ENCODE data around the gene GATAD2A.

The GATAD2A gene

GRCh38 chr19:19513682-19514081 is 108.2 kb downstream of the GATAD2A start:
- no peaks in the 10 kb centered on the region for H4K20me1 ChIP-seq (ENCODE audit: insufficient read depth, low read length)
- H2AFZ ChIP-seq (ENCODE audit: low read depth, low read length) = no peak overlapping the region
- H3K79me2 ChIP-seq (ENCODE audit: low read length) = peaks cover 25% of the 10 kb centered on the region
- no peak for TF ChIP-seq EZH2phosphoT487 (IDR thresholded peaks at IDR 0.05; ENCODE audit: low read depth)
- TF ChIP-seq, protein P1, sequence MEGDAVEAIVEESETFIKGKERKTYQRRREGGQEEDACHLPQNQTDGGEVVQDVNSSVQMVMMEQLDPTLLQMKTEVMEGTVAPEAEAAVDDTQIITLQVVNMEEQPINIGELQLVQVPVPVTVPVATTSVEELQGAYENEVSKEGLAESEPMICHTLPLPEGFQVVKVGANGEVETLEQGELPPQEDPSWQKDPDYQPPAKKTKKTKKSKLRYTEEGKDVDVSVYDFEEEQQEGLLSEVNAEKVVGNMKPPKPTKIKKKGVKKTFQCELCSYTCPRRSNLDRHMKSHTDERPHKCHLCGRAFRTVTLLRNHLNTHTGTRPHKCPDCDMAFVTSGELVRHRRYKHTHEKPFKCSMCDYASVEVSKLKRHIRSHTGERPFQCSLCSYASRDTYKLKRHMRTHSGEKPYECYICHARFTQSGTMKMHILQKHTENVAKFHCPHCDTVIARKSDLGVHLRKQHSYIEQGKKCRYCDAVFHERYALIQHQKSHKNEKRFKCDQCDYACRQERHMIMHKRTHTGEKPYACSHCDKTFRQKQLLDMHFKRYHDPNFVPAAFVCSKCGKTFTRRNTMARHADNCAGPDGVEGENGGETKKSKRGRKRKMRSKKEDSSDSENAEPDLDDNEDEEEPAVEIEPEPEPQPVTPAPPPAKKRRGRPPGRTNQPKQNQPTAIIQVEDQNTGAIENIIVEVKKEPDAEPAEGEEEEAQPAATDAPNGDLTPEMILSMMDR (IDR thresholded peaks at IDR 0.05; ENCODE audit: low read depth, low read length) = no peak
- no peak overlapping the region for H3K27ac ChIP-seq (ENCODE audit: low read length)
- no peak overlapping the region for H3K4me2 ChIP-seq (ENCODE audit: low read length)
- H3K36me3 ChIP-seq (replicated peaks; ENCODE audit: low read depth, low read length) = peaks cover 11% of the 10 kb centered on the region
- H3K27me3 ChIP-seq (ENCODE audit: low read depth, low read length) = no peaks in the 10 kb centered on the region
- H3K4me1 ChIP-seq (ENCODE audit: low read length) = peaks cover 13% of the 10 kb centered on the region
- H3K9me3 ChIP-seq (ENCODE audit: insufficient read depth, low read length) = no peaks in the 10 kb centered on the region
- no peak overlapping the region for H3K4me3 ChIP-seq (ENCODE audit: low read length)
- no peak overlapping the region for H3K9ac ChIP-seq (ENCODE audit: low read length)

DNA sequence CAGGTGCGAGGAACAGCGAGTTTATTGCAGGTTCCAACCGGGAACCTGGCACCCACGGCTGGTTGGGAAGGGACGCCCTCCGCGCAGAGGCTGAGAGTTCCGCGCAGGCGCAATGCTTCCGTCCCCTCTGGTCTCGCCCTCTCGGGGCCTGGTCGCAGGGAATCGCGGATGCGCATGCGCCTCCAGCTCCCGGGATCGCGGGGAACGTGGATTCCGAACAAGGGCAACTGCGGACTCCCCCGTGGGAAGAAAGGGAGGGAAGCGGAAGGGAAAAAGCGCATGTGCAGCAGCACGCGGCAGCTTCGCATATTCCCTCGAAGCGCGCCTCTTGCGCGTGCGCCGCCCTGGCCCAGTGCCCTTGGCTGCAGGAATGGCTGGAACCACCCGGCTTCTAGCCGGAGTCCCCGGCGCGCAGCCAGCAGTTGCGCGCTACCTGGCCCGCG is 108.8 kb downstream of the GATAD2A start:
- no peak for TF ChIP-seq EZH2phosphoT487 (IDR thresholded peaks at IDR 0.05; ENCODE audit: low read depth)
- TF ChIP-seq, protein P1 (IDR thresholded peaks at IDR 0.05; ENCODE audit: low read depth, low read length) = no peak
- Histone ChIP-seq H3K9ac (ENCODE audit: low read length) (no peak overlapping the region), H3K27me3 (ENCODE audit: low read depth, low read length) (no peaks in the 10 kb centered on the region)

GRCh38 chr19:19514881-19515641 is 109.6 kb downstream of the GATAD2A start, which contains the start of gene TSSK6:
TSS of gene TSSK6 (minus strand) at chr19:19515548. CDS start at chr19:19515427, 121 bp downstream.
- H3K79me2 ChIP-seq (ENCODE audit: low read length) = peaks cover 34% of the 10 kb centered on the region

More for the DNA sequence above, 108.8 kb downstream of the GATAD2A start:
- Histone ChIP-seq H3K27ac (ENCODE audit: low read length) (no peak overlapping the region), H3K79me2 (ENCODE audit: low read length) (peaks cover 28% of the 10 kb centered on the region), H3K36me3 (replicated peaks; ENCODE audit: low read depth, low read length) (peaks cover 11% of the 10 kb centered on the region), H3K9me3 (ENCODE audit: insufficient read depth, low read length) (no peaks in the 10 kb centered on the region), H3K4me2 (ENCODE audit: low read length) (no peak overlapping the region), H3K4me3 (ENCODE audit: low read length) (no peak overlapping the region), H4K20me1 (ENCODE audit: insufficient read depth, low read length) (no peaks in the 10 kb centered on the region), H2AFZ (ENCODE audit: low read depth, low read length) (no peak overlapping the region), H3K4me1 (ENCODE audit: low read length) (peaks cover 13% of the 10 kb centered on the region)

DNA sequence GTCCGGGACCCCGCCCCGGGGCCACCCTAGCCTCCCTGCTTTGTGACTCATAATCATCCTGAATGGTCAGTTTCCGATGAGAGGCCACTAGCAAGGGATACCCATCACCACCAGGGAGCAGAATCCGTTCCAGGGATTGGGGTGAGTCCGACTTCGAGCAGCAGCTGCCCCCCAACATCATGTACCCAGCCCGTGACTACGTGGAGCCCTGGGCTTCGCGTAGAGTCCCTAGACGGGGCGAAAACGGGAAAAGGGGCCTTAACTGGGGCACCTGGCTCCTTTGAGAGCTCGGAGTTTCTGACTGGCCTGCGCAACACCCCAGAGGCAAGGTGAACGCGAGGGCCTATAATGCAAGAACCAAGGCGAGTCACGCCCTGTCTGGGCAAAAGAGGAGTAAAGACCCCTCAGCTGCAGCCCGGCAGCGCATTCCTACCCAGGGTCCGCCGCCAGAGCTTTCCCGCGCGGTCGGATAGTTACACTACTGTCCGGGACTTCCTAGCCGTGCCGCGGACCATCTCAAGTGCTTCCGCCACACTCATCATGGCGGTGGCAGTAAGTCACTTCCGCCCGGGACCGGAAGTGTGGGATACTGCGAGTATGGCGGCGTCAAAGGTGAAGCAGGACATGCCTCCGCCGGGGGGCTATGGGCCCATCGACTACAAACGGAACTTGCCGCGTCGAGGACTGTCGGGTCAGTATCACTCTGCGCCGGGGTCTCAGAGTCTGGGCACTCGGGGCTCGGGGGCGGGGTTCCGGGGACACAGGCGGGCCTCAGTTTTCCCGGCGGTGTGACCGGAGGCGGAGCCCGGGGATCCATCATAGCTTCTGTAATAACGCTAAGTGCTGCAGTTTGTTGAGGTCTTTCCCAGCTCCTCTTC is 110.4 kb downstream of the GATAD2A start, which contains the start of gene NDUFA13:
Gene NDUFA13 (plus strand): TSS at position 584 of the 878 bp plus-strand sequence. CDS start 14 bp downstream, at position 598.
- no peaks in the 10 kb centered on the region for H3K27me3 ChIP-seq (ENCODE audit: low read depth, low read length)
- peaks cover 22% of the 10 kb centered on the region for H3K36me3 ChIP-seq (replicated peaks; ENCODE audit: low read depth, low read length)
- H3K4me3 ChIP-seq (ENCODE audit: low read length) = peak within 1 kb of the TSS; percentile 95
- TF ChIP-seq EZH2phosphoT487 (IDR thresholded peaks at IDR 0.05; ENCODE audit: low read depth) = no peak
- TF ChIP-seq, protein P1 (IDR thresholded peaks at IDR 0.05; ENCODE audit: low read depth, low read length) = no peak
- H3K4me1 ChIP-seq (ENCODE audit: low read length) = peaks cover 13% of the 10 kb centered on the region
- no peaks in the 10 kb centered on the region for H3K9me3 ChIP-seq (ENCODE audit: insufficient read depth, low read length)
- peaks cover 42% of the 10 kb centered on the region for H3K79me2 ChIP-seq (ENCODE audit: low read length)
- peak within 1 kb of the TSS; percentile 62; the same call in 1 of the 2 replicates for H2AFZ ChIP-seq (ENCODE audit: low read depth, low read length)
- H3K27ac ChIP-seq (ENCODE audit: low read length) = peak within 1 kb of the TSS; percentile 42
- peak within 1 kb of the TSS; percentile 85 for H3K9ac ChIP-seq (ENCODE audit: low read length)
- H4K20me1 ChIP-seq (ENCODE audit: insufficient read depth, low read length) = no peaks in the 10 kb centered on the region
- peak within 1 kb of the TSS; percentile 91 for H3K4me2 ChIP-seq (ENCODE audit: low read length)

More at GRCh38 chr19:19514881-19515641, 109.6 kb downstream of the GATAD2A start, which contains the start of gene TSSK6:
- no peaks in the 10 kb centered on the region for H3K9me3 ChIP-seq (ENCODE audit: insufficient read depth, low read length)
- no peaks in the 10 kb centered on the region for H3K27me3 ChIP-seq (ENCODE audit: low read depth, low read length)
- H3K4me2 ChIP-seq (ENCODE audit: low read length) = peak within 1 kb of the TSS; percentile 91
- TF ChIP-seq EZH2phosphoT487 (IDR thresholded peaks at IDR 0.05; ENCODE audit: low read depth) = no peak
- H3K4me3 ChIP-seq (ENCODE audit: low read length) = peak within 1 kb of the TSS; percentile 95
- H3K27ac ChIP-seq (ENCODE audit: low read length) = peak within 1 kb of the TSS; percentile 42
- peaks cover 13% of the 10 kb centered on the region for H3K4me1 ChIP-seq (ENCODE audit: low read length)
- peak within 1 kb of the TSS; percentile 62; the same call in 1 of the 2 replicates for H2AFZ ChIP-seq (ENCODE audit: low read depth, low read length)
- H3K9ac ChIP-seq (ENCODE audit: low read length) = peak within 1 kb of the TSS; percentile 85
- no peaks in the 10 kb centered on the region for H4K20me1 ChIP-seq (ENCODE audit: insufficient read depth, low read length)
- H3K36me3 ChIP-seq (replicated peaks; ENCODE audit: low read depth, low read length) = peaks cover 16% of the 10 kb centered on the region
